HFFc6 (cell line): ENCODE results near the gene EPRS1. TPM values are rescaled to one million over a fixed set of nuclear protein-coding genes. Genes with fewer than 3 reads are reported as not detected.
A peak's percentile ranks its signal among the peaks of the same experiment; 100 is the strongest.
"Not testable (repeated sequence)": the region's sequence is repeated elsewhere in the genome, so short reads cannot be mapped to it uniquely, and the experiment has no call there.

Experiments
- DNase-seq: peaks from one replicate; pipeline ENCODE4 v3.0.0-alpha.2; 2018
- H3K27ac Mint-ChIP-seq: 2 replicates; pipeline ENCODE4 v1.8.0; 2020; ENCODE audit warnings: mild to moderate bottlenecking, mixed read lengths
- H3K27me3 Mint-ChIP-seq: 2 replicates; pipeline ENCODE4 v1.8.0; 2021; ENCODE audit warnings: mild to moderate bottlenecking, moderate library complexity, mixed read lengths; ENCODE audit not compliant: insufficient read depth
- H3K36me3 Mint-ChIP-seq: 2 replicates; pipeline ENCODE4 v1.8.0; 2021; ENCODE audit warnings: low read depth, mixed read lengths
- H3K4me1 Mint-ChIP-seq: 2 replicates; pipeline ENCODE4 v1.8.0; 2020; ENCODE audit warnings: low read depth, mixed read lengths
- H3K4me3 Mint-ChIP-seq: 2 replicates; pipeline ENCODE4 v1.8.0; 2020; ENCODE audit warnings: mild to moderate bottlenecking, moderate library complexity, mixed read lengths
- H3K9me3 Mint-ChIP-seq: 2 replicates; pipeline ENCODE4 v1.8.0; 2020; ENCODE audit warnings: mild to moderate bottlenecking, mixed read lengths
- CTCF ChIP-seq: fragments of 200-600 bp; sonication (generic); IDR thresholded peaks from 2 replicates; pipeline ENCODE4 v1.5.0; 2021; ENCODE audit warnings: antibody characterized with exemption, mild to moderate bottlenecking
- total RNA-seq, 6 experiments: library from RNA; stranded (reverse); fragmentation: NEBNext Ultra II Directional; extraction: Animal tissue kit (Norgen Biotek cat#: 25700); gene quantifications; 2 replicates in 1 of 6; 3 replicates in 5 of 6; pipeline ENCODE4 v1.2.3, GENCODE V29; 2021

The EPRS1 gene
- total RNA-seq, 6 experiments from 2014 or later, result 153 to 177 (median 167) TPM

DNA sequence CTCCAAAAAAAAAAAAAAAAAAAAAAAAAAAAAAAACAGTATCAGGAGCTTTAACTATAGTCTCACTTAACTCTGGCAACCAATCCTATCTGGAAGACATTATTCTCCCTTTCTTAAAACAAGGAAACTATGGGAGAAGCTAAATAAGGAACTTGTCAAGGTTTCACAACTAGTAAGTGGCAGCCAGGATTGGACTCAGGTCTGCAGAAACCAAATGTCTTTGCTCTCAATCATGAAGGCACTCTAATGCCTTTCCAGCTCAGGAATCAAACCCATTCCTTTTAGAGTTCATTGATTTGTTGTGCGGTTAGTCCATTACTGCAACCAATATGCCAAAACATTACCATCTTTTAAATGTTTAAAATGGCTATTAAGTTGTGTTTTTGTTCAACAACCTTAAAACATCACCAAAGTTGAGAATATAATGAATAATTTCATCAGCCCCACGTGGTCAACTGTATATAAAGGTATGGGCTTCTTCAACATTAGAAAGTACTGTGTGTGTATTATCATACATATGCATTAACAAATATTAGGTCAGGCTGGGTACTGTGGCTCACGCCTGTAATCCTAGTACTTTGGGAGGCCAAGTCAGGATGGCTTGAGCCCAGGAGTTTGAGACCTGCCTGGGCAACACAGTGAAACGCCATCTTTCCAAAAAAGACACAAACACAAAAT lies 1.5 kb downstream of the EPRS1 start:
- Mint-ChIP-seq H3K4me1 (peaks cover 34% of the 10 kb centered on the region), H3K9me3 (no peaks in the 10 kb centered on the region), H3K4me3 (peak overlapping the region; percentile 98), H3K27me3 (no peaks in the 10 kb centered on the region; the same call in 1 of the 2 replicates), H3K36me3 (no peaks in the 10 kb centered on the region; the same call in 1 of the 2 replicates), H3K27ac (peak overlapping the region; percentile 21; the same call in 1 of the 2 replicates)
- no peak for DNase-seq
- TF ChIP-seq CTCF, result no peak

DNA sequence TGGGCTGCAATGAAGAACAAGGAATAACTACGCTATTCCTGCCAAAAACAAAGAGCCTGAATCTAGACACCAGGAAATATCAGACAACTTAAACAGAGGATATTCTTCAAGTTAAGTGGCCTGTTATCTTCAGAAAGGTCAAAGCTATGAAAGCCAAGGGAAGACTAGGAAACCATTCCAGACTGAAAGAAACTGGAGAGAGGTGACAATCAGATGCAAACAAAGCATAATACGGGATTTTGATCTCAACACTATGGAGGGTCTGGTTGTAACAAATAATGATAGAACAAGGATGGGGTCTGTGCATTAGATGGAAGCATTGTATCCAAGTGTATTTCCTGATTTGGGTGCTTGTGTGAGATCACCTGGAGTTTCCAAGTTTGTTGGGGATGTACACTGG lies 2.7 kb downstream of the EPRS1 start:
- H3K27ac Mint-ChIP-seq, result peak overlapping the region; percentile 3; the same call in 1 of the 2 replicates
- H3K4me3 Mint-ChIP-seq, result peak overlapping the region; percentile 17
- no peak for DNase-seq
- H3K36me3 Mint-ChIP-seq, result no peaks in the 10 kb centered on the region; the same call in 1 of the 2 replicates
- no peaks in the 10 kb centered on the region for H3K9me3 Mint-ChIP-seq
- peaks cover 34% of the 10 kb centered on the region for H3K4me1 Mint-ChIP-seq
- TF ChIP-seq CTCF, result no peak
- no peaks in the 10 kb centered on the region; the same call in 1 of the 2 replicates for H3K27me3 Mint-ChIP-seq

- Mint-ChIP-seq H3K36me3 (peaks cover 6% of the 10 kb centered on the region), H3K9me3 (no peaks in the 10 kb centered on the region), H3K4me3 (no peak overlapping the region), H3K4me1 (peaks cover 25% of the 10 kb centered on the region), H3K27ac (no peak overlapping the region), H3K27me3 (no peaks in the 10 kb centered on the region; the same call in 1 of the 2 replicates)
- DNase-seq, result no peak
- TF ChIP-seq CTCF, result no peak
Measured at GRCh38 chr1:220040028-220040596, 6.2 kb downstream of the EPRS1 start.

- no peak for DNase-seq
- Mint-ChIP-seq H3K4me3 (no peak overlapping the region), H3K36me3 (peaks cover 6% of the 10 kb centered on the region), H3K4me1 (peaks cover 10% of the 10 kb centered on the region), H3K27me3 (no peaks in the 10 kb centered on the region; the same call in 1 of the 2 replicates), H3K27ac (peak overlapping the region; percentile 15; the same call in 1 of the 2 replicates), H3K9me3 (no peaks in the 10 kb centered on the region)
- TF ChIP-seq CTCF, result no peak
Measured at GRCh38 chr1:220038640-220039039, 7.7 kb downstream of the EPRS1 start.

DNA sequence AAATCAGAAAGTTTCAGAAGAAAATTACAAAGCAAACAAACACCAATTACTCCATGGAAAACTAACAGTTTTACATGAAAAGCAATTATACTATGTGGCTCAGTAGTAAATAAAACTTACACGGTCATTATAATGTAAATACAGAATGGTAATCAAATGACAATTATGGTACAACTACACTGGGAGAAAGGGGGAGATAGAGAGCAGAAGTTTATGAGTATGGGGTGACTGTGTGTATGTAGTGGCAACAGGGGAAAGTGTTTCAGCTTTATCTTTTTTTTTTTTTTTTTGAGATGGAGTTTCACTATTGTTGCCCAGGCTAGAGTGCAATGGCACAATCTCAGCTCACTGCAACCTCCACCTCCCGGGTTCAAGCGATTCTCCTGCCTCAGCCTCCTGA lies 8.5 kb downstream of the EPRS1 start:
- H3K36me3 Mint-ChIP-seq, H3K9me3 Mint-ChIP-seq, H3K4me1 Mint-ChIP-seq, H3K4me3 Mint-ChIP-seq, DNase-seq, H3K27me3 Mint-ChIP-seq: not testable (repeated sequence)
- peak overlapping the region; percentile 27; the same call in 1 of the 2 replicates for H3K27ac Mint-ChIP-seq

- H3K9me3 Mint-ChIP-seq, result no peaks in the 10 kb centered on the region
- 0 out of 2 replicates have a peak, but pooled peaks cover 4% of the 10 kb centered on the region for H3K4me1 Mint-ChIP-seq
- DNase-seq, result no peak
- no peaks in the 10 kb centered on the region for H3K27me3 Mint-ChIP-seq
- H3K36me3 Mint-ChIP-seq, result peaks cover 25% of the 10 kb centered on the region
- H3K4me3 Mint-ChIP-seq, result no peak overlapping the region
- H3K27ac Mint-ChIP-seq, result no peak overlapping the region
- no peak for TF ChIP-seq CTCF
Measured at GRCh38 chr1:220032911-220033310, 13.4 kb downstream of the EPRS1 start.
